NCI-H2227 (cell line): ENCODE data around the gene LRRC1.
"Not testable (repeated sequence)": the region's sequence is repeated elsewhere in the genome, so short reads cannot be mapped to it uniquely, and the experiment has no call there.

Experiments used
- DNase-seq: peaks from one replicate; lab custom pipeline; 2025; ENCODE audit not compliant: unreplicated experiment; lab: John Stamatoyannopoulos, UW

LRRC1 gene

DNA sequence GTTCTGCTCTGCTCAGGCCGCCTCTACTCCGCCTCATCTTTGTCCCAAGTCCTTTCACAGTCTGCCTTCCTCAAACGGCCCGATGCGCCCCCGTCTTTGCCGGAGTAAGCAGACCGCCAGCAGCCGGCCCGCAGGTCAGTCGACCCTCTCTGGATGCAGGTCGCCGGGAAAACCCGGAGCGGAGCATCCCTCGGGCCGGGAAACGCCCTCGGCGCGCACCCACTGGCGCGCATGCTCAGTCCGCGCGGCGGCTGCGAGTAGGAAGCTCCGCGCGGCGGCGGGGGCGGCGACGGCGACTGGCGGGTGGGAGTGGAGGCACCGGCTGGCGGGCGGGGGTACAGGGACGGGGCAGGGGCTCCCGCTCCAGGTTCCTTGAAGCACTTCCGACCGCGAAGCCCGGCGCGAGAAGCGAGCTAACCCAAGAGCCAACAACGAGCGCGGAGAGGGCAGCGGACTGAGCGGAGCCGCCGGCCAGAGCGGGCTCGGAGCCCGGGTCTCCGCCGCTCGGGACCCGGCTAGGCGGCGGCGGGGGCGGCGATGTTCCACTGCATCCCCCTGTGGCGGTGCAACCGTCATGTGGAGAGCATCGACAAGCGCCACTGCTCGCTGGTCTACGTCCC is at the start of gene LRRC1:
TSS of gene LRRC1 (plus strand) at position 286 of the 620 bp plus-strand sequence. CDS start at position 538, 252 bp downstream.
- DNase-seq = peak; percentile 93

DNA sequence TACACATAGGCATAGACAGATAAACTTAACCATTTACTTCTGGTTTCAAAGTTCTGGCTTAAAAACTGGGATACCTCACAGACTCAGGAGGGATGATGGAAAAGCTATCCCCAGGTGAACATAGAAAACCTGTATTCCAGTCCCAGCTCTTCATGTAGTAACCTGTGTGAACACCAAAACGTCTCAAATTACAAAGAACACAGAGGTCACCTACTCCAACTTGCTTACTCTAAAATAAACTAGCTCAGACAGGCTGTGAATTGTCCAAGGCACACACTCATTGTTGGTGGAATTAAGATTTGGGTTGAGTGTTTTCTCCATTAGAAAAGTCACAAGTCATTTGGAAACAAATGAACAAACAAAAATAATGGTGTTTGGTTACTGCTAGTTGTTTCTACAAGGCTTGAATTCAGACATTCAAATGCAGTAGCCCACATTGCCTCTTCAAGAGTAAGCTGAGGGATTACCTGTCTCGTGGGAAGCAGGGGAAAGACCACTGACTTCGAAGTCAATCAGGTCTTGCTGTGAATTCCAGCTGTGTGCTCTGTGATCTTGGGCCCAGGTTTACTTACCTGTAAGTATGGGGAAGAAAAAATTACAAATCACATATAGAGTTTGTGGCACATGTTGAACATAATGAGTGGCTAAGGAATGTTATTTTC is 48.2 kb upstream of the LRRC1 start:
- DNase-seq = no peak

DNA sequence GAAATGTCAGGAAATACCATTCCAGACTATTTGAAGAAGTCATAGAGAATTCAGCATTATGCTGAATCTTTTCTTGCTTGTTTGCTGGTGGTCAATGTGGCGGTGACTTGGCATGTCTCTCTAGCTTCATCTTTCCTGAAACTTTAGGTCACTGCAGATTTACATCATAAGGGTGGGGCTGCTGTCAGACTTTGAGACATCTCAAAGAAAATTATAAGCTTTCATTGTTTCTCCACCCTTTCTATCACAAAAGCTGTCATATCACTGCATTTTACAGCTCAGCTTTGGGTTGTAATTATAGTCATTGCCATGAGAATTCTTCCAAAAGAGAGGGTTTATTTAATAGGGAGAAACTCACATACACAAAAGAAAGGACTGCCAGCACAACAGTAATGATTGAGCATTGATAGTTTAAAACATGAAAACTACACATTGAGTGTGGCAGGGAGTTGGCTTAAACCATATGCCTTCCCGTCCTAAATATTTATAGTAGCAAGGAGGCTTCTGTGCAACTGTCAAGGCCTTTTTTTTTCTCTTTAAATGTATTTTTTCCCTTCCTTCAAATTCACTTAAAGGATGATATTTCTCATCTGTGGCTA is 44.7 kb upstream of the LRRC1 start:
- DNase-seq = peak; percentile 79

DNA sequence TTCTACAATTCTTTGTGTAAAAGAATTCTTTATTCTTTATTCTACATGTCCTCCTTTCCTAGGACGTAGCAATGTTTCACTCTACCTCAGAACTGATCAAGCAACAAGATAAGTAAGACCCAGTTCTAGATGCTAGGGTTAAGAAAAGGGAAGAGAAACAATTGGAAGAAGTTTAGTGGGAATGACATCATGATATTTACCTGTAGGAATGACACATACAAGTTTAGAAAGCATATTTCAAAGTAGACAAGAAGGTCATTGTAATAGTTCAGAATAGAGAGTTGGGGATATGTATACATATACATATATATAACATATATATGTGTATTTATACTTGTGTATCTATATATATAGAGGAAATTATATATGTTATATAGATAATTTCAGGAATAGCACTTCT is 43.4 kb upstream of the LRRC1 start:
- no peak for DNase-seq

DNA sequence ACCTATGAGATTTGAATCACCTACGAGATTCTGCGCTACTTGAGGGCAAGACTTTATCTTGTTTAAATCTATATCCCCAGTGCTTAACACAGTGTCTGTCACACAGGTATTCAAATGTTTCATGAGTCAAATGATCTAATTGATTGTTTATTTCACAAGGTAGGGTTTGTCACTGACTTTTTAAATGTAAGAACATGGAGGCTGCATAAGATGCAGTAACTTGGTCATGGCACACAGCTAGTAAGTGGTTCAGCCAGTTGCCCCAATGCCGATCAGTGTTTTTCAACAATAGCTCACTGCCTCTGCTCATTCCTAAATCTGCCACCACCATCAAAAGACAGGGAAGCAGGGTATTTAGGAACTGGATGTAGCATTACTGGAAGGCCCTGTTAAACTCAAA is 42.4 kb upstream of the LRRC1 start:
- no peak for DNase-seq

DNA sequence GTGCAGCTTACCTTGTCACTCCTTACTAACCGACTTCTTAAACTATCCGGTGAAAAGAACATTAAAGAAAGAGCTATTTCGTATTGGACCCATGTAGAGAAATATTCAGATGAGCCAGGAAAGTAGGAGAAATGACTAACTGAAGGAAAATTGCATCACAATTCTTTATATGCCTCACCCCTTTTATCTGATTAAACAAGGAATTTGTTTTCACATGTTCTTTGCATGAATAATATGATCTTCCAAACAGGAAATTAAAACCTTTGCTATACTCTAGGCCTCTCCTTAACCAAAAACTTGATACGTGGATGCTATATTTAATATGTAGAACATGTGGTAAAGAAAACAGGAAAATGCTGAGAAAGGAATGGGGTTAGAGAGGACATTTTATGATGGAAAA is 41.9 kb upstream of the LRRC1 start:
- no peak for DNase-seq

DNA sequence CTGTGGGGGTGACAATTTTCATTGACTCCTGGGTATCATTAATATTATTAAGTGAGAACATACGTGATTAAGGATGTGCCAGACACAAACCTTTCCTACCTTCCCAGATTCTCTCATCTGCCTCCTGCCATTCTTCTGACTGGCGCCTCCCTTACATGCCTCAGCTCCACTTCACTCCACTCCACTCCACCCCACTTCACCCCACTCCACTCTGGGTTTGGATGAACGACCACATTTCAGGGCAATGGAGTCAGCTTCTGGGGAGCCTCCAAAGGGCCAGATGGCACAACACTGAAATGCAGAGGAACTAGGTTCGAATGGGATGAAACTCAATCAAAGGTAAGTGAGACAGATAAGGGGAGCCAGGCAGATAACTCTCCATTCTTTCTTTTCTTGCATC is 40.5 kb upstream of the LRRC1 start:
- DNase-seq = no peak

DNA sequence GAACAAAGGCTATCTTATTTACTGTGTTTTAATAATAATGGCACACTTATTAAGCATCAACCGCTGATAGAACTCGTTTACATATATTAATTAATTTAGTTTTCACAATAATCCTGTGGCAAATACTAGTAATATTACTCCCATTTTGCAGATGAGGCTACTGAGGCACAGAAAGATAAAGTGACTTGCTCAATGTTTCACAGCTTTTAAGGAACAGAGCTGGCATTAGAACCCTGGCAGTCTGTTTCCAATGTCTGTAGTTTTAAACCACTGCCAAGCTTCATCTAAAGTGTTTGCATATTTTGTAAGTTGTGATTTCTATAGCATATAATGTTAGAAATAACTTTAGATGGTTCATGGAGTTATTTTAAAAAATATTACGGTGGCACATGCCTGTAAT is 38.4 kb upstream of the LRRC1 start:
- DNase-seq = no peak

DNA sequence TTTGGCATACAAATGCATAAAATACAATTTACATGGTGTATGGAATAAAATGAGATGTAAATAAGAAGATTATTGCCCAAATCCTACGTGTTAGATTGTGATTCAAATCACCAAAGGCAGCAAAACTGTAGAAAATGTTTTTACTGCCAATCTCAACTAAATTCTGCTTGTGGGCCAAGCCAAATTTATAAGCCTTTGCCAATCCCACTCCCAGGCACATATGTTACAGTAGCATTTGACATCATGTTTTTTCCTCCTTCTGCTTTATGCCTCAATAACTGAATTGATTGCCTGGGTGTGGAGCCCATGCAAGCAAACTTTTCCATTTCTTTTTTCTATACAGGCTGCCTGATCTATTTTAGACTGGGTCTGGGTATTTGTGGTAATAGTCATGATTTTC is 36.3 kb upstream of the LRRC1 start:
- DNase-seq = no peak

DNA sequence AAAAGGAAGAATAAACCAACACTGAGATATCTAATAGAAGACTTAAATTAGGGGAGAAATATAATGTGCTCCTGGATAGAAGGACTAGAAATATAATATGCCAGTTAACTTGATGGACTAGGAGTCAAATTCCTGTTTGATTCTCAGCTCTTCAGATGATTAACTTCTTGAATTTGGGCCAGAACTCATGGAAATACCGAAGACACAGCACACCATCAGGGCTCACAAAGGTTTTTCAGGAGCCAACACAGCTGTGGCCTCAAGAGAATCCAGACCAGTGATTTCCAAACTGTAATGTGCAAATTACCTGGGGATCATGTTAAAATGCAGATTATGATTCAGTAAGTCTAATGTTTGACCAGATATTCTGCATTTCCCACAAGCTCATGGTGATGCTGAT is 33.8 kb upstream of the LRRC1 start:
- no peak for DNase-seq

DNA sequence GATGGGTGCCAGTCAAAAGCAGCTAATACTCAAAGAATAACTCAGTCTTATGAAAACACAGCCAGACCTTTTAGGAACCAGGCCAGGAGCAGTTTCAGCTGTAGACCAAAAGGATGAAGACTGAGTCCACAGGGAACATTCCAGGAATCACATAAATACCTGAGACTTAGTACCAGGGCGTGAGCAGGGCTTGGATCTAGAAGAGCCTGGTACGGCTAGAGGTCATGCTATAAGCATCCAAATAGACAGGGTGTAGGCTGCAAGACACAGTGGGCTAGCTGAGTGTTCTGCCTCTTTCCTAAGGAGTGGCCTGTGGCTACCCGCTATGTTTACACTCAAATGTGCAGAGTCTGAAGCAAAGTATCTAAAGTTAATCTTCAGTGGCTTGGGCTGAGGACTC is 29.5 kb upstream of the LRRC1 start:
- no peak for DNase-seq

DNA sequence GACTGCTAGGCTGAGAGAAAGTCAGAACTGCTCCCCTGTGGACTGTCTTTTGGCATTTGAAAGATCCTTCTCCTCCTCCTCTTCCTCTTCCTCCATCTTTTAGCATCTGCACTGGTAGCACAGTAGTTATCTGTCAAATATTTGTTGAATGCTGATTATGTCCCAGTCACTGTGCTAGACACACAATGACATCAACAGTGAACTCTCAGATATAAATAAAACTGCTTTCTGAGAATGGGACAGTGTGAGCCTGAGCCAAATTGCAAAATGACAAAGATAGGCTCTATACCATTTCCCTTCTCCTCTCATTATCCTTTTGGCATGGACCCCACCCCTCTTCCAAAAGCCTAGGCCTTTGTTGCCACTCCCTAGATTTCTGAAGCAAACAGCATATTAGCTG is 27.9 kb upstream of the LRRC1 start:
- DNase-seq = no peak

DNA sequence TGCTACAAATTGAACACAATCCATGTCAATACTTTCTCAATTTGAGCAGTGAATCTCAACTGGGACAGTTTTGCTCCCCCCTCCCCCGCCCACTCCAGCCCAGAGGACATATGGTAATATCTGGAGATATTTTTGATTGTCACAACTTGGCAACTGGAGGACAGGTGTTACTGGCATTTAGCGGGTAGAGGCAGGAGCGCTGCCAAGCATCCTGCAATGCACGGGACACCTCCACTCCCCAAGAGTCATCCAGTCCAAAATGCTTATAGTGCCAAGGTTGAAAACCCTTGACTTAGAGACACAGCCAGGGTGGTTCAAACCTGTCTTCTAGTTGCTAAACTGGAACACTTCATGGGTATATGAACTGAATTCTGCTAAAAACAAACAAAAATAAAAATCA is 26.9 kb upstream of the LRRC1 start:
- DNase-seq = no peak

DNA sequence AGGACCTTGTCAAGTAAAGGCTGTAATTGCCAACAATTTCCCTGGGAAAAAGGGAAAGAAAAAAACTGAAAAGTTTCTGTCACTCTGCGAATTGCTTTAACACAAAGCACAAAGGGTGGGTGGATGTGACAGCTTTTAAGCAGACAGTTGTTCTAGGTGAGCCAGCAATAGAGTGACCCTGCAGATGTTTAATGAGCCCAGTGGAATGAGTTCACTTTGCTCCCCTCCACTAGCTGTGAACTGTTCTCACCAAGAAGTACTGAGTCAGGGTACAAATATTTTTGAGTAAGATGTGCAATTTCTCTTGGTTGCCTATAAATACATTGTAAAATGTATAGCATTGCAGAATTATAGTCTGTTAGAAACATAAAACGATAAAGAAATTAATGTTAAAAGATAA is 26.2 kb upstream of the LRRC1 start:
- DNase-seq = no peak

DNA sequence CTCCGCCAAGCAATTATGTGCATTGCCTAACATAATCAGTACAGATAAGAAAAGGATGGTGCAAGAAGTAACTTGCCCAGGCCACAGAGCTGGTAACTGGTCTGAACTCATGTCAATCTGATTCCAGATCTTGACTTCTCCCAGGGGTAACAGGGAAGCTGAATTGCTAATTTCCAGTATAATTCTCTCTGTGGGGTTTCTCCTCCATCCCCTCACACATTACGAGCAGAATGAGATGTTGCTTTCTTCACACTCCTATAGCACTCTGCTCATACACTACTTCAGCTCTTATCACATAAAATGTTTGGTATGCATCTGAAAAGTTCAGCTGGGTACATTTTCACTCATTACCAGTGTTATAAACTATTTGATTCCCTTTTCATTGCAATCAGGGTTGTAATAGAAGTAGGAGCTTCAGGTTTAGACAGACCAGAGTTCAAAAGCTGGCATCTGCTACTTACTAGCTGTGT is 24.0 kb upstream of the LRRC1 start:
- no peak for DNase-seq

DNA sequence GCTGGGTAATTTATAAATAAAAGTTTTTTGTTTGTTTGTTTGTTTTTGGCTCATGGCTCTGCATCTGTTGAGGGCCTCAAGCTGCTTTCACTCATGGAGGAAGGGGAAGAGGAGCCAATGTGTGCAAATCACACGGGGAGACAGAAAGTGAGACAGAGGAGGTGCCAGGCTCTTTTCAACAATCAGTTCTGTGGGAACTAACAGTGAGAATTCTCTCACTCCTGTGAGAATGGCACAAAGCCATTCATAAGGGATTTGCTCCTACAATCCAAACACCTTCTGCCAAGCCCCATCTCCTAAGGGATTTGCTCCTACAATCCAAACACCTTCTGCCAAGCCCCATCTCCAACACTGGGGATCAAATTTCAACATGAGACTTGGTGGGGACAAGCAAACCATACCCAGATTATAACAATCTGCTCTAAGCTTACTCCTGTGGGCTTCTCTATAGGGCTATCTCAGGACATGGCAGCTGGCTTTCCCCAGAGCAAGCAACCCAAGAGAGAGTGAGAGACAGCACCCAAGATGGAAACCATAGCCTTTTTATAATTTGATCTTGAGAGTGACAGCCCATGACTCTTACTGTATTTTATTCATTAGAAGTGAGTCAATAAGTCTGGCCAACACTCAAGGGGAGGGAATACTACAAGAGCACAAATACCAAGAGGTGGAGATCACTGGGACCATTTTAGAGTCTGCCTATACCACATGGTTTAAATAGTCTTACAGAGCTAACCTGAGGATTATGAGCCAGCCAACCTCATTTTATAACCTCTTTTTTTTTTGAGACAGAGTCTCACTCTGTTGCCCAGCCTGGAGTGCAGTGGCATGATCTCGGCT is 22.8 kb upstream of the LRRC1 start:
- DNase-seq = no peak

DNA sequence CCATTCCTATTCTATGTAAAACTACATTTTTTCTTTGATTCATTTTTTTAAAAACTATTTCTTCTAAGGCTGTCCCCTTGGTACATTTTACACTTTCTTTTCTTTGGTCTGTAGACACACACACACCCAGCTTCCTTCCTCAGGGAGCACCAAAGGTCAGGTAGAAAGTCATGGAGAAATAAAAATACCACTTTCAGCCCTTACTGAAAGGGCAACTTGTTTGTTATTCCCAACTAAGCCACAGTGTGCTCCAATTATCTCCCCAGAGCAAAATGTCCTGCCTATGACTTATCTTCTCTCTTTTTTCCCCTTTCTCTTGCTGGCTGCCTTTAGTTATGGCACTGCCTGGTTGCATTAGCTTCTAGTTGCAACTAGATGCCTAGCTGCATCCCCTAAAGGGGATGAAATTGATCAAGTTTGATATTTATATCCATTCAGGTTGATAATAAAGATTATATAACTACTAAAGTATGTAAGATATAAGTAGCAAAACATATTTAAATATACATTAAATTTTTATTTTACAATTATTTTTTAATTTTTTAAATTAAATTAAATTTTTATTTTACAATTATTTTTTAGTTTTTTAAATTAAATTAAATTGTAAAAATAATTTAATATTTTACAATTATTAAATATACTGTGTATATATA is 21.6 kb upstream of the LRRC1 start:
- no peak for DNase-seq

DNA sequence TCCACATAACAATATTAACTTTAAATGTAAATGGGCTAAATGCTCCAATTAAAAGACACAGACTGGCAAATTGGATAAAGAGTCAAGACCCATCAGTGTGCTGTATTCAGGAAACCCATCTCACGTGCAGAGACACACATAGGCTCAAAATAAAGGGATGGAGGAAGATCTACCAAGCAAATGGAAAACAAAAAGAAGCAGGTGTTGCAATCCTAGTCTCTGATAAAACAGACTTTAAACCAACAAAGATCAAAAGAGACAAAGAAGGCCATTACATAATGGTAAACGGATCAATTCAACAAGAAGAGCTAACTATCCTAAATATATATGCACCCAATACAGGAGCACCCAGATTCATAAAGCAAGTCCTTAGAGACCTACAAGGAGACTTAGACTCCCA is 18.7 kb upstream of the LRRC1 start:
- DNase-seq = not testable (repeated sequence)

DNA sequence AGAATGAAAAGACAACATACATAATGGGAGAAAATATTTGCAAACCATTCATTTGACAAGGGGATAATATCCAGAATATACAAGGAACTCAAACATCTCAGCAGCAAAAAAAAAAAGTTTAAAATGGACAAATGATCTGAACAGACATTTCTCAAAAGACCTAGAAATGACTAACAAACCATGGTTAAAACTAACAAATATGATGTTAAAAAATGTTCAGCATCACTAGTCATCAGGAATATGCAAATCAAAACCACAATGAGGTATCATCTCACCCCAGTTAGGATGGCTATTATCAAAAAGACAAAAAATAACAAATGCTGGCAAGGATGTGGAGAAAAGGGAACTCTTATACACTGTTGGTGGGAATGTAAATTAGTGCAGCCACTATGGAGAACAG is 9.8 kb upstream of the LRRC1 start:
- not testable (repeated sequence) for DNase-seq

DNA sequence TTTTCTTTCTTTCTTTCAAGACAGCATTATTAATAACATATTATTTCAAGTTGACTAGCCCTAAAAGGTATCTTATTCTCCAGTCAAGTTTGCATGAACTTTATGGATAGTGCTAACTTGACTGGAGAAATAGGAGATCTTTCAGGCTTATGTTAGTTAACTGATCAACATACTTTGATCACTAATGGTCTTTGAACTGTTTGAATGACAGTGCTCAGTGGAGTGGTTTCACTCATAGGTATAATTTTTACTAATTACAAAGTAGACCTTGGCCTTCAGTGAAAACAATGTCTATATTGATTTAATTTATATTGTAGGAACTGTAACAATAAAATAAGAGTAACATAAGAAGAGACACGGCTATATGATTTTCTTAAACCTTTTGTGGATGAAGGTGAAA is 8.0 kb upstream of the LRRC1 start:
- no peak for DNase-seq

DNA sequence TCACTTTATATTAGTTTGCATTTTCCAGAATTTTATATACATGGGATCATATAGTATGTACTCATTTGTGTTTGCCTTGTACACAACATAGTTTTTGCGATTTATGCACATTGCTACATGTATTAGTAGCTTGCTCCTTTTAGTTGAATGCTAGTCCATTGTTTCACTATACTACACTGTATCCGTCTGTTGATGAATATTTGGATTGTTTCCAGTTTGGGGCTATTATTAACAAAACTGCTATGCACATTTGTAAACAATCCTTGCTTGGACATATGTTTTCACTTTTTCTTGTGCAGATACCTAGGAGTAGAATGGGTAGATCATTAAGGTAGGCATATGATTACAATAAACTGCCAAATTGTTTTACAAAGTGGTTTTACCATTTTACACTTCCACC is 3.9 kb upstream of the LRRC1 start:
- DNase-seq = no peak
